ENCODE results near the gene ARVCF. TPM values are rescaled to one million over a fixed set of nuclear protein-coding genes. Genes with fewer than 3 reads are reported as not detected.

The ARVCF gene
- total and polyA plus RNA-seq, 4 donors: 10.0 to 23.4 (median 16.6) TPM

GRCh38 chr22:20026996-20027601 is 10.5 kb upstream of the ARVCF start:
- 82 to 88% methylated on average over 12 of the region's 12 CpGs for WGBS, 2 donors
- Histone ChIP-seq H3K4me3 (no peak overlapping the region), H3K27ac (ENCODE audit: low read depth in 1 of 2, low read length in 1 of 2) (no peak overlapping the region), H3K9me3 (ENCODE audit: control insufficient read depth in 4 of 4, insufficient read depth in 3 of 4, low read length in 3 of 4) (no peaks in the 10 kb centered on the region), H3K27me3 (ENCODE audit: control insufficient read depth in 3 of 3, insufficient read depth in 3 of 3, low read length in 2 of 3) (no peaks in the 10 kb centered on the region), H3K4me1 (ENCODE audit: control insufficient read depth in 5 of 5, insufficient read depth in 5 of 5, low read length in 5 of 5) (peaks cover 0 to 16% (median 0%) of the 10 kb centered on the region in 5 donors), H3K9ac (ENCODE audit: insufficient read depth in 1 of 2, low read length in 2 of 2) (no peak overlapping the region), H3K36me3 (ENCODE audit: control insufficient read depth in 4 of 4, insufficient read depth in 4 of 4, low read length in 4 of 4) (peaks cover 0 to 5% (median 0%) of the 10 kb centered on the region in 4 donors)
- TF ChIP-seq CTCF (IDR thresholded peaks at IDR 0.05; ENCODE audit: control extremely low read depth, extremely low read depth): no peak
- DNase-seq (no peak), ATAC-seq (ENCODE audit: insufficient read depth, low FRiP score) (no peak)

DNA sequence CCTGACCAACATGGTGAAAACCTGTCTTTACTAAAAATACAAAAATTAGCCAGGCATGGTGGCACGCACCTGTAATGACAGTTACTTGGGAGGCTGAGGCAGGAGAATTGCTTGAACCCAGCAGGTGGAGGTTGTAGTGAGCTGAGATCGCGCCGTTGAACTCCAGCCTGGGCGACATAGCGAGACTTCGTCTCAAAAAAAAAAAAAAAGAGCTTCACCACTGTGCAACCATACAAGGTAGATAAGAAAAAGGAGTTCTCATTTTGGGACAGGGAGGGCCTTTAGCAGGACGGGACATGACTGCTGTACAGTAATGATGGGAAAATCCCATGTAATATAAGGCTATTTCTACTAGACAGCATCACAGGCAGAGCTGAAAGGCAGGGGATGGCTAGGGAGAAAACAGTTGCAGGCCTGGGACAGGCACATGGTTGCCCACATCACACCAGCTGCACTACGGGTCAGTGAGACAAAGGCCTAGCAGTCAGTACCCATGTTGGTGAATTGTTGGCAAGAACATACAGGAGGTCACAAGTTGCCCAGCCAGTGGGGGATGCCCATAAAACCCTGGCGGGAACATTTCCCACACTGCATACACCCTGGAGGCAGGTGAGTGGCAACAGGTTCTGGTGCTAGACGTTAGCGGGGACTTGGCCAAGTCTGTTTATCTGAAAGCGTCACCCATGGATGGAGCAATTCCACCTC is 9.7 kb upstream of the ARVCF start:
- no peaks in the 10 kb centered on the region for H3K9me3 ChIP-seq (ENCODE audit: control insufficient read depth in 4 of 4, insufficient read depth in 3 of 4, low read length in 3 of 4)
- H3K9ac ChIP-seq (ENCODE audit: insufficient read depth in 1 of 2, low read length in 2 of 2): no peak overlapping the region
- 95 to 98% methylated on average over 13 of the region's 13 CpGs for WGBS, 2 donors
- no peaks in the 10 kb centered on the region for H3K36me3 ChIP-seq (ENCODE audit: control insufficient read depth in 4 of 4, insufficient read depth in 4 of 4, low read length in 4 of 4)
- no peaks in the 10 kb centered on the region for H3K27me3 ChIP-seq (ENCODE audit: control insufficient read depth in 3 of 3, insufficient read depth in 3 of 3, low read length in 2 of 3)
- H3K4me1 ChIP-seq (ENCODE audit: control insufficient read depth in 5 of 5, insufficient read depth in 5 of 5, low read length in 5 of 5): peaks cover 0 to 17% (median 7%) of the 10 kb centered on the region in 5 donors
- no peak overlapping the region for H3K27ac ChIP-seq (ENCODE audit: low read depth in 1 of 2, low read length in 1 of 2)
- H3K4me3 ChIP-seq: no peak overlapping the region
- no peak for DNase-seq
- no peak for TF ChIP-seq CTCF (IDR thresholded peaks at IDR 0.05; ENCODE audit: control extremely low read depth, extremely low read depth)
- ATAC-seq (ENCODE audit: insufficient read depth, low FRiP score): no peak

DNA sequence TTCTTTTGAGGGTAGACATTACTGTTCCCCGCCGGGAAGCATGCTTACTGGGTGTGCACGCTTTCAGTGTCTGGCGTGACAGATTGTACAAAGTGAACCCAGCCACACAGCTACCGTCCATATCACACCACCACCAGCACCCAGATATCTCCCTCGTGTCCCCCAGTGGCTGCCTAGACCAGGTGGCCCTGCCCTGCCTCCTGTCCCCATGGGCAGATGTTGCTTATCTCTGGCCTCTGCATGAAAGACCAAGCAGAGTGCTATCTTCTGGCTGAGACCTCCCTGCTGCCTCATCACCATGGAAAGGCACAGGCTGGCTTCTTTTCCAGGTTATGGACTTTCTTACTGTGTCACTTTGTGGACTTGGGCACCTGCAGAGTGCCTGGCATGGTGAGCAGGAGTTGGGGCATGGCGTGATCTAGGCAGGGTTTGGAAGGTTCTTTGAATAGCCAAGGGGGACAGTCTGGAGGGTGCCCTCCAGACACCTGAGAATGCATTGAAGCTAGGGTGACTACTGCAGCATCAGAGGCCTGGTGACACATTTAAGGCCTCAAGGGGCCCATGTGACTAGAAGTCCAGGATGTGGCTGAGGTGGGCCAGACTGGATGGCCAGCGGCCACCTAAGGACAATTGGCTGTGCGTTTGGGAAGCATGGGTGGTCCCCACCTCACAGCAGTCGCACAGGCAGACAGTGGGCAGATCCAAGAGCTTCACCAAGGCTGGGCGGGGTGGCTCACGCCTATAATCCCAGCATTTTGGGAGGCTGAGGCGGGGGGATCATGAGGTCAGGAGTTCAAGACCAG is 9.0 kb upstream of the ARVCF start:
- DNase-seq (no peak), ATAC-seq (ENCODE audit: insufficient read depth, low FRiP score) (no peak)
- 94 to 98% methylated on average over 13 of the region's 13 CpGs for WGBS, 2 donors
- no peak overlapping the region for H3K27ac ChIP-seq (ENCODE audit: low read depth in 1 of 2, low read length in 1 of 2)
- no peak for TF ChIP-seq CTCF (IDR thresholded peaks at IDR 0.05; ENCODE audit: control extremely low read depth, extremely low read depth)
- H3K36me3 ChIP-seq (ENCODE audit: control insufficient read depth in 4 of 4, insufficient read depth in 4 of 4, low read length in 4 of 4): no peaks in the 10 kb centered on the region
- H3K9ac ChIP-seq (ENCODE audit: insufficient read depth in 1 of 2, low read length in 2 of 2): no peak overlapping the region
- no peaks in the 10 kb centered on the region for H3K9me3 ChIP-seq (ENCODE audit: control insufficient read depth in 4 of 4, insufficient read depth in 3 of 4, low read length in 3 of 4)
- H3K4me3 ChIP-seq: no peak overlapping the region
- H3K4me1 ChIP-seq (ENCODE audit: control insufficient read depth in 5 of 5, insufficient read depth in 5 of 5, low read length in 5 of 5): peaks cover 0 to 17% (median 7%) of the 10 kb centered on the region in 5 donors
- no peaks in the 10 kb centered on the region for H3K27me3 ChIP-seq (ENCODE audit: control insufficient read depth in 3 of 3, insufficient read depth in 3 of 3, low read length in 2 of 3)

All from lung (tissue), 12 donors.